Lung microvascular endothelial cell (primary cell): ENCODE measurements around the gene RAB31. TPM values are rescaled to one million over a fixed set of nuclear protein-coding genes. Genes with fewer than 3 reads are reported as not detected.
"Not testable (repeated sequence)": the region's sequence is repeated elsewhere in the genome, so short reads cannot be mapped to it uniquely, and the experiment has no call there.

Experiments used
- DNase-seq, 2 donors: peaks; one replicate each; pipeline versions ENCODE4 v3.0.0 to v3.0.0-alpha.2; 2010; ENCODE audit warnings: low read depth in 2 of 2
- total RNA-seq: library from RNA; depleted of rRNA; stranded (reverse); fragments of >200 nt; gene quantifications from 2 replicates; pipeline ENCODE4 v1.2.1, GENCODE V29; 2014

The RAB31 gene
- total RNA-seq, 1 donor from 2014 or later, result 44.0 TPM

- DNase-seq, result no peak
Observed at GRCh38 chr18:9835825-9836224, 127.7 kb downstream of the RAB31 start.

- no peak for DNase-seq
Observed at GRCh38 chr18:9838144-9838877, 130.2 kb downstream of the RAB31 start.

- no peak for DNase-seq
Observed at GRCh38 chr18:9839211-9839610, 131.1 kb downstream of the RAB31 start.

- no peak for DNase-seq
Observed at GRCh38 chr18:9839853-9840252, 131.8 kb downstream of the RAB31 start.

GRCh38 chr18:9841752-9842151 is 133.7 kb downstream of the RAB31 start:
- no peak for DNase-seq

- DNase-seq, result no peak
Observed at GRCh38 chr18:9842448-9842847, 134.3 kb downstream of the RAB31 start.

- peak in 1 of 2 donors; percentile 25 for DNase-seq
Observed at GRCh38 chr18:9845256-9845655, 137.2 kb downstream of the RAB31 start.

- peak; percentile 33 to 60 for DNase-seq
Observed at GRCh38 chr18:9846162-9846925, 138.2 kb downstream of the RAB31 start.

- no peak for DNase-seq
Observed at GRCh38 chr18:9848170-9848879, 140.2 kb downstream of the RAB31 start.

- DNase-seq, result peak in 1 of 2 donors; percentile 69
Observed at GRCh38 chr18:9849407-9850283, 141.5 kb downstream of the RAB31 start.

- DNase-seq, result no peak
Observed at GRCh38 chr18:9850309-9850708, 142.2 kb downstream of the RAB31 start.

GRCh38 chr18:9851511-9851910 is 143.4 kb downstream of the RAB31 start:
- peak in 1 of 2 donors; percentile 37 for DNase-seq

- DNase-seq, result no peak
Observed at GRCh38 chr18:9852266-9853081, 144.4 kb downstream of the RAB31 start.

- peak; percentile 6 to 40 for DNase-seq
Observed at GRCh38 chr18:9854801-9855676, 146.9 kb downstream of the RAB31 start.

- DNase-seq, result no peak
Observed at GRCh38 chr18:9855681-9856080, 147.6 kb downstream of the RAB31 start.

GRCh38 chr18:9856092-9856491 is 148.0 kb downstream of the RAB31 start:
- DNase-seq, result no peak

- DNase-seq, result not testable (repeated sequence)
Observed at GRCh38 chr18:9857479-9857998, 149.4 kb downstream of the RAB31 start.

GRCh38 chr18:9858642-9859041 is 150.5 kb downstream of the RAB31 start:
- no peak for DNase-seq

- no peak for DNase-seq
Observed at GRCh38 chr18:9859232-9859631, 151.1 kb downstream of the RAB31 start.
